ENCODE measurements around the gene MYCBPAP.

Gene MYCBPAP

GRCh38 chr17:50556803-50557202 is 48.6 kb downstream of the MYCBPAP start:
- DNase-seq (ENCODE audit: low spot score): no peak

- no peak for DNase-seq (ENCODE audit: low spot score)
These were observed 49.4 kb downstream of the MYCBPAP start for GRCh38 chr17:50557630-50558029.

DNA sequence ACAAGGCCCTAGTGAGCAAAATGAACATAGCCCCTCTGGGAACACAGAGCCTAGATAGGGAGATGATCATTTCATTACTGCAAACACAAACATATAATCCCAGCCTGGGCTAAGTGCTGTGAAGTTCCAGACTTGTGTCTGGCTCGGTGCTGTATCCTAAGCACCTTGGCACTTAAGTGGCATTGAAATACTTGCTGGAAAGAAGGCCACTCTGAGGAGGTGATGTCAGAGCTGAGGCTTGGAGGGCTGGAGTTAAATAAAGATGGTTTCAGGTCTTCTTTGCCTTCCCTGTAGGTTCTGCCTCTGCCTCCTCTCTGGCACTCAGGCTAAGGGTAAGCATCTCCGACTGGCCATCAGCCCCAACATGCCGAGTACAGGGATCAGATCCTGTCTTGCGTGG is 49.9 kb downstream of the MYCBPAP start:
- no peak for DNase-seq (ENCODE audit: low spot score)

- no peak for DNase-seq (ENCODE audit: low spot score)
These were observed 50.3 kb downstream of the MYCBPAP start for GRCh38 chr17:50558581-50558940.

- DNase-seq (ENCODE audit: low spot score): no peak
These were observed 50.8 kb downstream of the MYCBPAP start for GRCh38 chr17:50558941-50559614.

- DNase-seq (ENCODE audit: low spot score): peak; percentile 45
These were observed 51.5 kb downstream of the MYCBPAP start for GRCh38 chr17:50559674-50560184.

GRCh38 chr17:50560185-50560824 is 52.1 kb downstream of the MYCBPAP start, which contains the start of gene CACNA1G:
TSS of gene CACNA1G (plus strand) at chr17:50560715. CDS start at chr17:50561460, 745 bp downstream.
- peak; percentile 97 for DNase-seq (ENCODE audit: low spot score)

DNA sequence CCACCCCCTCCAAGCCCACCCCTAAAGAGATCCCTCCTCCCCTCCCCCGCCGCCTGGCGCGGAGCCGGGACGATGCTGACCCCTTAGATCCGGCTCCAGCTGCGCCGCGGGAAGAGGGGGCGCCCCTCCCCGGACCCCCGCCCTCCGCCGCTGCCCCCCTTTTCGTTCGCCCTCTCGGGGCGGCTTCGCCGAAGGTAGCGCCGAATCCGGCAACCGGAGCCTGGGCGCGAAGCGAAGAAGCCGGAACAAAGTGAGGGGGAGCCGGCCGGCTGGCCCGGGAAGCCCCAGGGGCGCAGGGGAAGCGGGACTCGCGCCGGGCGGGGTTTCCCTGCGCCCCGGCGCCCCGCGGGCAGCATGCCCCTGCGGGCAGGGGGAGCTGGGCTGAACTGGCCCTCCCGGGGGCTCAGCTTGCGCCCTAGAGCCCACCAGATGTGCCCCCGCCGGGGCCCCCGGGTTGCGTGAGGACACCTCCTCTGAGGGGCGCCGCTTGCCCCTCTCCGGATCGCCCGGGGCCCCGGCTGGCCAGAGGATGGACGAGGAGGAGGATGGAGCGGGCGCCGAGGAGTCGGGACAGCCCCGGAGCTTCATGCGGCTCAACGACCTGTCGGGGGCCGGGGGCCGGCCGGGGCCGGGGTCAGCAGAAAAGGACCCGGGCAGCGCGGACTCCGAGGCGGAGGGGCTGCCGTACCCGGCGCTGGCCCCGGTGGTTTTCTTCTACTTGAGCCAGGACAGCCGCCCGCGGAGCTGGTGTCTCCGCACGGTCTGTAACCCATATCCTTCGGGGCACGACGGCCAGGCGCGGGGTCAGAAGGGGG is 52.9 kb downstream of the MYCBPAP start:
- peak; percentile 64 for DNase-seq (ENCODE audit: low spot score)

DNA sequence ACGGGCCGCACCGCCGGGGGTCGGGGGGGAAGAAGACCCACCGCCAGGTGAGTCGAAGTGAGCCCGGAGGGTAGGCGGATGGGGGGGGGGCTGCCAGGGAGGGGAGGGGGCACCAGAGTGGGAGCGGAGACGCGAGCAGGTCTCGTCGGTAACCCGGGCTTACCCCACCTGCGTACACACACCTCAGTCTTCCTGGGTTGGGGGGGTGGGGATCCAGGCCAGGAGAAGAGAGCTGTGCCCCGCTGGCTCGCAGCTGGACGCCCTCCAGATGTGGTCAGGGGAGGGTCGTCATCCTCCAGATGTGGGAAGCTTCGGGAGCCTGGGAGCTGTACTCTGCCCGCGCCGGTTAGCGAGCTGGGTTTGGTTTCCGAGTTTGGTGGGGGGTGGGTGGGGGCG is 53.5 kb downstream of the MYCBPAP start:
- DNase-seq (ENCODE audit: low spot score): no peak

DNA sequence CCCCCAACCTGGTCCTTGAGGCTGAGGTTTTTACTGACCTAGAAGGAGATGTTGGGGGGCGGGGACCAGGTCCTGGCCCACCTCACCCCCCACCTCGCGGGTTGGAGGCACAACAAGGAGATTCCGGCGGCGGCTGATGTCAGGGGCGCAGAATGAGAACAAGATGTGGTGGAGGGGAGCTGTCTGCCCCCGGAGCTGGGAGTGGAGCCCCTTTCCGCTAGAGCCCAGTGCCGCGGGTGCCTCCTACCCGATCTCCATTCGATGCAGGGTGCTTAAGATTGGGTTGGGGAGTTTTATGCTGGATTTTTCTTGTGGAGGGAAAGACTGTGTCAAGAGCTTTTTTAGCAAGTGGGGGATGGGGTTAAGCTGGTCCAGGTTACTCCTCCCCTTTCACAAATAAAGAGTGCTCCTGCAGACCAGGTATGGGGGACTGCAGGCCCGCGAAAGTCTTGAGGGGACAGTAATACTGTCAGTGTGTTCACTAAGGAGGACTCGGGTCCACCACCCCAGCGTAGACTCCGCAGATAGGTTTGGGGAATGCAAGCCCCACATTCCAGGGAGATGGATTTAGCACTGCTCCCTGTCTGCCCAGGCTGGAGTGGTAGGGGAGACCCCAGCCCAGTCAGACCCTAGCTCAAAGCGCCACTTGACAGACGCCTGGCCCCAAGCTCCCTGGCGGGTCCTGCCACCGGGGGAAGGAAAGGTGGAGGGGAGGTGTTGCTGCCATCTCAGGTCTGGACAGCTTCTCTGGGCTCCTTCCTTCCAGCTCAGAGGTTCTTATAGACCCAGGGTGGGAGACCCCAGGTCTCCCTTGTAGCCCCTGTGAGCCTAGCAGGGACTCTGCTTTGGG is 54.2 kb downstream of the MYCBPAP start:
- DNase-seq (ENCODE audit: low spot score): no peak

- no peak for DNase-seq (ENCODE audit: low spot score)
These were observed 54.9 kb downstream of the MYCBPAP start for GRCh38 chr17:50563092-50563511.

GRCh38 chr17:50564916-50565315 is 56.7 kb downstream of the MYCBPAP start:
- no peak for DNase-seq (ENCODE audit: low spot score)

GRCh38 chr17:50565402-50566350 is 57.4 kb downstream of the MYCBPAP start:
- DNase-seq (ENCODE audit: low spot score): no peak

DNA sequence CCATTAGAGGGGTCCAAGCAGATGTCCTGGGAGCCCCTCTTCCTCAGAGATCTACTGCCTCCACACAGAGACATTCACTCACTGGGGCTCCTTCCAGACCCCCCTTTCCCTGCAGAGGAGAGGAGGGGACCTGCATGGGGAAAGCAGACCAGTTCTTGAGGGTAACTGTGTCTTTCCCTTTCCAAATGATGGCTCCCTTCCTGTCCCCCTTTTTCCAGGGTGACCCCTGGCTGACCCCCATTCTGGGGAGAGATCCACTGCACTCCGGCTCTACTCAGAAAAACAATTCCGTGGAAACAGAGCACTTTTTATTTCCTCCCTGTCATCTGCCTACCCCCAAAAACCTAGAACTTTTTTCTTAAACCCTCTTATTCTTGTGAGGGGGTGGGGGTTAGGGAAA is 58.6 kb downstream of the MYCBPAP start:
- no peak for DNase-seq (ENCODE audit: low spot score)

GRCh38 chr17:50568659-50569058 is 60.4 kb downstream of the MYCBPAP start:
- DNase-seq (ENCODE audit: low spot score): no peak

DNA sequence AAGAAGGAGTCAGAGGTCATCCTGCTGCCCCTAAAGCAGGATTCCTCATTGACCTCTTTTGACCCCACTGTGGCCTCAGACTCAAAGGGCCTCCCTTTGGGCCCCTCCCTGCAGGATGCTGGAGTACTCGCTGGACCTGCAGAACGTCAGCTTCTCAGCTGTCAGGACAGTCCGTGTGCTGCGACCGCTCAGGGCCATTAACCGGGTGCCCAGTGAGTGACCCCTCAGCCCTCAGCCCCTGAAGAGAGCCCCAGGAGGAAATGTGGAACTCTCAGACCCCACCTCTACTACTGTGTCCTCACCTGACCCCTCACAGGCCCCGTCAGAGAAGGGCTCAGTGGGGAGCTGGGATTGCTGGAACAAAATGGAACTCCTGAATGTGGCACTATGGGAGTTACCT is 61.4 kb downstream of the MYCBPAP start:
- DNase-seq (ENCODE audit: low spot score): no peak

DNA sequence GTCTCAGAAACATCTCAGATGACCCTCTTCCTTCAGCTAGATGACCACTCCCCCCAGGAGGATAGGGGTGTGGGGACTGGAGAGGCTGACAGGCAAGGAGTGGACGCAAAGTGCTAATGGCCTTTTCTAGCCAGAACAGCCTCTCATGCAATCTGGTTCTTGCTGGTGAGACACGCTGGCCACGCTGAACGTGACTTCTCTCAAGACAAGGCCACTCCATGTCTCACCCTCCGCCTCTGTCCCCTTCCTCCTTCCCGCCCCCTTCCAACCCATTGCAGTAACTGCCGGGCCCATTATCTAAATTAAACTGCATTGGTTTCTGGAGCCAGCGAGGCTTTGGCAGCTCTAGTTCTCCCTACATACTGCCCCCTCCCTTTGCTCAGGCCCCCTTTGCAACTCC is 61.8 kb downstream of the MYCBPAP start:
- no peak for DNase-seq (ENCODE audit: low spot score)

- no peak for DNase-seq (ENCODE audit: low spot score)
These were observed 62.3 kb downstream of the MYCBPAP start for GRCh38 chr17:50570528-50570927.

DNA sequence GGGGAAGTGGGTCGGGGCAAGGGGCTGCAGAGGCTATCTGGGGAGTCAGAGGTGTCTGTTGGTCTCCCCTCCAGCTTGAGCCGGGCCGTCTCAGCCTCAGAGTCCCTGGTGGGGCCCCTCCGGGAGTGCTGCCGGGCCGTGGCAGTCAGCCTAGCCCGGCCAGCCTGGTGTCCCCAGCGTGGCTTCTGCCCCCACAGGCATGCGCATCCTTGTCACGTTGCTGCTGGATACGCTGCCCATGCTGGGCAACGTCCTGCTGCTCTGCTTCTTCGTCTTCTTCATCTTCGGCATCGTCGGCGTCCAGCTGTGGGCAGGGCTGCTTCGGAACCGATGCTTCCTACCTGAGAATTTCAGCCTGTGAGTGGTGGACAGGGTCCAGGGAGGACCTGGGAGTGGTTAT is 63.4 kb downstream of the MYCBPAP start:
- no peak for DNase-seq (ENCODE audit: low spot score)

DNA sequence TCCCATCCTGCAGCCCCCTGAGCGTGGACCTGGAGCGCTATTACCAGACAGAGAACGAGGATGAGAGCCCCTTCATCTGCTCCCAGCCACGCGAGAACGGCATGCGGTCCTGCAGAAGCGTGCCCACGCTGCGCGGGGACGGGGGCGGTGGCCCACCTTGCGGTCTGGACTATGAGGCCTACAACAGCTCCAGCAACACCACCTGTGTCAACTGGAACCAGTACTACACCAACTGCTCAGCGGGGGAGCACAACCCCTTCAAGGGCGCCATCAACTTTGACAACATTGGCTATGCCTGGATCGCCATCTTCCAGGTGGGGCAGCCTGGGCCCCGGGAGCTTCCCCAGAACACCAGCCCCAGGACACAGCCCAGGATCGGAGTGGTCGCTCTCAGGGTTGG is 64.3 kb downstream of the MYCBPAP start:
- no peak for DNase-seq (ENCODE audit: low spot score)
